ENCODE data around the gene ST7L.

DNA sequence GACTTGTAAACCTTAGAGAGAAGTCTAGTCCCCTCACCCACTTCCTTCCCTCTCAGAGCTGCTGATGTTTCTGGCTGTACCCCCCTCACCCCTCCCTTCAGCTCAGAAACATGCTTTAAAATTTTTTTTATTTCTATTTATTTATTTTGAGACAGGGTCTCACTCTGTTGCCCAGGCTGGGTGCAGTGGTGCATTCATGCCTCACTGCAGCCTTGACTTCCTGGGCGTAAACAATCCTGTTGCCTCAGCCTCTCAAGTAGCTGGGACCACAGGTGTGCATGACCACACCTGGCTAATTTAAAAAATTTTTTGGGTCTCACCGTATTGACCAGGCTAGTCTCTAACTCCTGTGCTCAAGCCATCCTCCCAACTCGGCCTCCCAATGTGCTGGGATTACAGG lies 113.1 kb downstream of the ST7L start:
- TF ChIP-seq POLR2AphosphoS5 (IDR thresholded peaks at IDR 0.05; ENCODE audit: low read depth, low read length) (no peak), POLR2A (IDR thresholded peaks at IDR 0.05; ENCODE audit: low read depth, low read length) (no peak), TAF1 (IDR thresholded peaks at IDR 0.05; ENCODE audit: low read depth, low read length) (no peak)

Data from GM12891 (cell line).